ENCODE data around the gene RBMS3. TPM values are rescaled to one million over a fixed set of nuclear protein-coding genes. Genes with fewer than 3 reads are reported as not detected.

RBMS3 gene
- total RNA-seq, 1 experiment from 2014 or later, result 8.7 TPM

GRCh38 chr3:29493109-29493508 lies 212.2 kb downstream of the RBMS3 start (continued):
- no peak for TF ChIP-seq FOXP4 (CRISPR knock-in tag; IDR thresholded peaks at IDR 0.05)
- no peak for TF ChIP-seq MAX (CRISPR knock-in tag; IDR thresholded peaks at IDR 0.05)
- no peak for TF ChIP-seq MYBL2 (CRISPR knock-in tag; IDR thresholded peaks at IDR 0.05)
- TF ChIP-seq MXD4 (CRISPR knock-in tag; IDR thresholded peaks at IDR 0.05; ENCODE audit: borderline replicate concordance), result no peak
- no peak for TF ChIP-seq ZNF317 (CRISPR knock-in tag; IDR thresholded peaks at IDR 0.05; ENCODE audit: borderline replicate concordance, low read depth)
- TF ChIP-seq ZNF138 (CRISPR knock-in tag; conservative IDR thresholded peaks at IDR 0.05), result no peak
- no peak for TF ChIP-seq USF2 (CRISPR knock-in tag; IDR thresholded peaks at IDR 0.05)
- TF ChIP-seq AFF4 (CRISPR knock-in tag; IDR thresholded peaks at IDR 0.05; ENCODE audit: borderline replicate concordance), result no peak
- no peak for TF ChIP-seq ATF3 (CRISPR knock-in tag; conservative IDR thresholded peaks at IDR 0.05)

GRCh38 chr3:29494305-29495036 lies 213.6 kb downstream of the RBMS3 start:
- CTCF ChIA-PET, result no interaction called here
- Mint-ChIP-seq H3K27ac (no peak overlapping the region), H3K27me3 (ENCODE audit: low read depth) (no peaks in the 10 kb centered on the region)

More at GRCh38 chr3:29494305-29495036, 213.6 kb downstream of the RBMS3 start:
- Mint-ChIP-seq H3K9me3 (peaks cover 9% of the 10 kb centered on the region), H3K4me3 (no peak overlapping the region), H3K36me3 (no peaks in the 10 kb centered on the region; the same call in 1 of the 2 replicates), H3K4me1 (no peaks in the 10 kb centered on the region)
- POLR2A ChIA-PET, result no interaction called here
- TF ChIP-seq AFF4 (CRISPR knock-in tag; IDR thresholded peaks at IDR 0.05; ENCODE audit: borderline replicate concordance) (no peak), CDX4 (CRISPR knock-in tag; IDR thresholded peaks at IDR 0.05; ENCODE audit: borderline replicate concordance) (no peak), ZNF232 (CRISPR knock-in tag; IDR thresholded peaks at IDR 0.05) (no peak), RELA (CRISPR knock-in tag; IDR thresholded peaks at IDR 0.05; ENCODE audit: borderline replicate concordance) (no peak), IRF1 (CRISPR knock-in tag; IDR thresholded peaks at IDR 0.05) (no peak), ESRRA (CRISPR knock-in tag; IDR thresholded peaks at IDR 0.05; ENCODE audit: borderline replicate concordance) (no peak), PREB (CRISPR knock-in tag; IDR thresholded peaks at IDR 0.05; ENCODE audit: borderline replicate concordance) (no peak)
- DNase-seq (ENCODE audit: low spot score) (no peak), ATAC-seq (no peak)

All from WTC11 (cell line).